OCI-LY7 (cell line): ENCODE data around the gene CDK6. TPM values are rescaled to one million over a fixed set of nuclear protein-coding genes. Genes with fewer than 3 reads are reported as not detected.

Experiments used
- BruUV-seq: library from RNA; stranded (reverse); fragments of 400-500 nt; replicated peaks from 2 replicates; lab custom pipeline; 2021; lab: Mats Ljungman, UMichigan
- CTCF ChIA-PET: fragments of 300-600 bp; sonication (Branson Sonifier 250); formaldehyde crosslinking; loops from one replicate; lab custom pipeline; 2022; ENCODE audit warnings: antibody characterized with exemption; ENCODE audit not compliant: unreplicated experiment; lab: Charles Lee
- POLR2A ChIA-PET: fragments of 300-600 bp; sonication (Branson Sonifier 250); formaldehyde crosslinking; loops from one replicate; lab custom pipeline; 2022; ENCODE audit warnings: antibody characterized with exemption; lab: Charles Lee
- DNase-seq: peaks from one replicate; pipeline ENCODE4 v3.0.0-alpha.2; 2015; ENCODE audit warnings: low spot score
- H2AFZ ChIP-seq: fragments of 200-600 bp; sonication (generic), shearing (Covaris generic); 2 replicates; pipeline ENCODE4 v1.6.1; 2014; ENCODE audit warnings: mild to moderate bottlenecking, antibody characterized with exemption, low read length, moderate library complexity
- H3K27ac ChIP-seq: fragments of 200-600 bp; sonication (generic); 2 replicates; pipeline ENCODE4 v1.5.1; 2014; ENCODE audit warnings: mixed run types, low read depth, mild to moderate bottlenecking, moderate library complexity, low read length, inconsistent platforms; ENCODE audit not compliant: poor library complexity, severe bottlenecking
- H3K36me3 ChIP-seq: fragments of 200-600 bp; sonication (generic); 2 replicates; pipeline ENCODE4 v1.6.1; 2014; ENCODE audit warnings: mild to moderate bottlenecking, antibody characterized with exemption, low read length, moderate library complexity, mixed read lengths; ENCODE audit not compliant: insufficient read depth
- H3K4me1 ChIP-seq: fragments of 200-600 bp; sonication (generic); 2 replicates; pipeline ENCODE4 v1.5.1; 2014; ENCODE audit warnings: mild to moderate bottlenecking, low read length; ENCODE audit not compliant: insufficient read depth, poor library complexity, severe bottlenecking
- H3K4me2 ChIP-seq: fragments of 200-600 bp; sonication (generic); 2 replicates; pipeline ENCODE4 v1.6.1; 2014; ENCODE audit warnings: mild to moderate bottlenecking, low read length
- H3K4me3 ChIP-seq: fragments of 200-600 bp; sonication (generic); 2 replicates; pipeline ENCODE4 v1.5.1; 2014; ENCODE audit warnings: mild to moderate bottlenecking, low read depth, low read length; ENCODE audit not compliant: poor library complexity, severe bottlenecking
- H3K79me2 ChIP-seq: fragments of 200-600 bp; sonication (generic); 2 replicates; pipeline ENCODE4 v1.6.1; 2016; ENCODE audit warnings: low read depth, mild to moderate bottlenecking, low read length, moderate library complexity, mixed read lengths; ENCODE audit not compliant: insufficient read depth
- H3K9me2 ChIP-seq: fragments of 200-600 bp; sonication (generic); 2 replicates; pipeline ENCODE4 v1.6.1; 2016; ENCODE audit warnings: mild to moderate bottlenecking, low read length, mixed read lengths; ENCODE audit not compliant: insufficient read depth
- H3K9me3 ChIP-seq: fragments of 200-600 bp; sonication (generic); 2 replicates; pipeline ENCODE4 v1.6.1; 2014; ENCODE audit warnings: mild to moderate bottlenecking, mixed run types, low read length, mixed read lengths
- H4K20me1 ChIP-seq: fragments of 200-600 bp; sonication (generic); 2 replicates; pipeline ENCODE4 v1.6.1; 2014; ENCODE audit warnings: mild to moderate bottlenecking, antibody characterized with exemption, low read length, moderate library complexity, mixed read lengths; ENCODE audit not compliant: insufficient read depth
- CTCF ChIP-seq: fragments of 200-600 bp; sonication (generic); conservative IDR thresholded peaks from 2 replicates; pipeline ENCODE4 v1.5.1; 2014; ENCODE audit warnings: mild to moderate bottlenecking, antibody characterized with exemption, low read length, moderate library complexity, mixed read lengths
- EZH2phosphoT487 ChIP-seq: fragments of 200-600 bp; sonication (generic); IDR thresholded peaks from 2 replicates; pipeline ENCODE4 v1.6.1; 2018; ENCODE audit warnings: low read depth, borderline replicate concordance, mild to moderate bottlenecking, mixed run types, antibody characterized with exemption, low read length, moderate library complexity, mixed read lengths
- intact Hi-C: fragments of 100-400 bp; cut with micrococcal nuclease; formaldehyde crosslinking; loops from one replicate; pipeline ENCODE4 v1.10.0; 2022; ENCODE audit not compliant: unreplicated experiment
- total RNA-seq, 2 experiments: library from RNA; depleted of rRNA in 1 of 2; stranded (reverse); fragments of >200 nt in 1 of 2; shearing (Covaris generic) in 1 of 2; gene quantifications; 2 replicates each; pipeline ENCODE4 v1.2.3, GENCODE V29; 2014 to 2022

The CDK6 gene
- total RNA-seq, 2 experiments from 2014 or later = 35.5 to 44.1 TPM

- POLR2A ChIA-PET = interaction anchor here (0.5 kb wide), 1 partner anchor 40 kb away, joined by 3 read pairs; no protein-coding TSS in a partner anchor
- Histone ChIP-seq H3K4me3 (no peak overlapping the region), H3K36me3 (peaks cover 14% of the 10 kb centered on the region), H3K9me3 (peaks cover 14% of the 10 kb centered on the region; the same call in 1 of the 2 replicates), H3K79me2 (no peaks in the 10 kb centered on the region), H3K4me2 (no peak overlapping the region), H3K9me2 (no peaks in the 10 kb centered on the region), H3K27ac (no peak overlapping the region), H2AFZ (no peak overlapping the region), H3K4me1 (no peaks in the 10 kb centered on the region), H4K20me1 (no peaks in the 10 kb centered on the region)
- DNase-seq = no peak
- TF ChIP-seq EZH2phosphoT487 (no peak), CTCF (no peak)
- BruUV-seq = no TSS peak
- intact Hi-C loops = no loop called here
- CTCF ChIA-PET = no interaction called here
Observed at GRCh38 chr7:92709150-92709549, 127.2 kb downstream of the CDK6 start.

GRCh38 chr7:92708111-92709042, 128.0 kb downstream of the CDK6 start:
- TF ChIP-seq EZH2phosphoT487 (no peak), CTCF (no peak)
- Histone ChIP-seq H2AFZ (no peak overlapping the region), H3K4me2 (no peak overlapping the region), H3K79me2 (no peaks in the 10 kb centered on the region), H4K20me1 (no peaks in the 10 kb centered on the region), H3K9me2 (no peaks in the 10 kb centered on the region), H3K27ac (no peak overlapping the region), H3K4me1 (no peaks in the 10 kb centered on the region), H3K9me3 (peaks cover 14% of the 10 kb centered on the region; the same call in 1 of the 2 replicates), H3K4me3 (no peak overlapping the region), H3K36me3 (peaks cover 14% of the 10 kb centered on the region)
- no peak for DNase-seq
- ChIA-PET POLR2A (no interaction called here), CTCF (no interaction called here)
- BruUV-seq = no TSS peak
- intact Hi-C loops = no loop called here

GRCh38 chr7:92707435-92707834, 128.9 kb downstream of the CDK6 start:
- H4K20me1 ChIP-seq = no peaks in the 10 kb centered on the region
- BruUV-seq = no TSS peak
- no peak overlapping the region for H3K4me2 ChIP-seq
- ChIA-PET POLR2A (no interaction called here), CTCF (no interaction called here)
- no peaks in the 10 kb centered on the region for H3K4me1 ChIP-seq
- H3K9me2 ChIP-seq = no peaks in the 10 kb centered on the region
- H3K36me3 ChIP-seq = peaks cover 14% of the 10 kb centered on the region
- H3K27ac ChIP-seq = no peak overlapping the region
- intact Hi-C loops = no loop called here
- H3K4me3 ChIP-seq = no peak overlapping the region
- H3K79me2 ChIP-seq = no peaks in the 10 kb centered on the region
- H2AFZ ChIP-seq = no peak overlapping the region
- TF ChIP-seq EZH2phosphoT487 (no peak), CTCF (no peak)
- H3K9me3 ChIP-seq = peaks cover 14% of the 10 kb centered on the region; the same call in 1 of the 2 replicates
- DNase-seq = no peak
